Small intestine (tissue), 7 donors: Measurements from ENCODE around the gene ENPEP. TPM values are rescaled to one million over a fixed set of nuclear protein-coding genes. Genes with fewer than 3 reads are reported as not detected.
"Not testable (repeated sequence)": the region's sequence is repeated elsewhere in the genome, so short reads cannot be mapped to it uniquely, and the experiment has no call there.

ENCODE experiments used
- DNase-seq, 2 donors: peaks; one replicate each; pipeline versions ENCODE4 v3.0.0 to v3.0.0-alpha.2; 2013
- FAIRE-seq: peaks from 2 replicates; lab custom pipeline; 2012; peaks lifted over from hg19 to GRCh38; lab: Jason Lieb, UNC
- H3K27ac ChIP-seq, 3 donors: one replicate each; pipeline ENCODE4 v1.5.1; 2013; ENCODE audit warnings: low read length in 2 of 3, mild to moderate bottlenecking in 2 of 3, control low read depth in 1 of 3, inconsistent platforms in 1 of 3, low read depth in 1 of 3, moderate library complexity in 1 of 3
- H3K27me3 ChIP-seq, 3 donors: one replicate each; pipeline ENCODE4 v1.6.1; 2013; ENCODE audit warnings: low read length in 3 of 3, inconsistent platforms in 1 of 3; ENCODE audit not compliant: control insufficient read depth in 3 of 3, insufficient read depth in 3 of 3
- H3K36me3 ChIP-seq, 3 donors: one replicate each; pipeline ENCODE4 v1.6.1; 2013; ENCODE audit warnings: low read length in 3 of 3, inconsistent platforms in 1 of 3, low read depth in 1 of 3, mild to moderate bottlenecking in 1 of 3, moderate library complexity in 1 of 3; ENCODE audit not compliant: control insufficient read depth in 3 of 3, insufficient read depth in 2 of 3
- H3K4me1 ChIP-seq, 3 donors: one replicate each; pipeline ENCODE4 v1.6.1; 2013; ENCODE audit warnings: low read length in 2 of 3, inconsistent platforms in 1 of 3, low read depth in 1 of 3, mild to moderate bottlenecking in 1 of 3, moderate library complexity in 1 of 3; ENCODE audit not compliant: control insufficient read depth in 3 of 3, insufficient read depth in 2 of 3
- H3K4me3 ChIP-seq, 3 donors: one replicate each; pipeline ENCODE4 v1.5.1; 2013; ENCODE audit warnings: low read length in 3 of 3, control low read depth in 1 of 3, inconsistent platforms in 1 of 3, low read depth in 1 of 3, mild to moderate bottlenecking in 1 of 3, moderate library complexity in 1 of 3
- H3K9me3 ChIP-seq, 2 donors: one replicate each; pipeline ENCODE4 v1.6.1; 2013; ENCODE audit warnings: low read depth in 1 of 2, low read length in 1 of 2; ENCODE audit not compliant: control insufficient read depth in 2 of 2, insufficient read depth in 1 of 2
- WGBS, 3 donors: extraction: QIAGEN DNeasy Blood & Tissue Kit; methylation state at CpG; one replicate each; pipeline ENCODE4 v1.1.7; 2013; 5-methylcytosine and 5-hydroxymethylcytosine counted together
- polyA plus RNA-seq, 4 donors: library from polyadenylated mRNA; stranded (reverse) in 3 of 4; unstranded in 1 of 4; fragments of 200-250 nt in 3 of 4; fragments of 120-200 nt in 1 of 4; gene quantifications; one replicate each; pipeline versions ENCODE4 v1.2.1 to v1.2.3, GENCODE V29; 2013
- donor health status: healthy with polysubstance abuse.
- donor health status: control.
- donor health status: control.
- donor health status: Bipolar disorder and iron deficiency.
- donor health status: healthy.

ENPEP gene
- polyA plus RNA-seq, 4 donors = 26.9 to 79.4 (median 45.5) TPM

DNA sequence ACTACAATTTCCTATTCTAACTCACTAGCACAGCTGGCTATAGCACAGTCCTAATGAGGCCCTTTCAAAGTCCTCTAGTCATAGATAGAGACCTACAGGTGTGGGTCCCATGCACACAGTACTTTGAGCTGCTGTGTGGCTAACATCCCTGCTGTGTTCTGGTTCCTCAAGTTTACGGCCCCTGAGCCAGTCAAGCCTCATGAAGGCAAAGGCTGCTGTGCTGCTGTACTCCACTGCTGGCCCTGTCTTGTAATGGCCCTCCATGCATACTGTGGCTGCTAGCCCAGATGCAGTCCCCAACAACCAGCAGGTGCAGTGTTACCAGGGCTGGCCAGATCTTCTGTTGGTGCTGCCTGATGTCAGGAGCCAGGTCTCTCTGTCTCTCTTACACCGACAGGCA is 23.4 kb upstream of the ENPEP start:
- no peaks in the 10 kb centered on the region for H3K27me3 ChIP-seq
- H3K4me3 ChIP-seq = no peak overlapping the region
- H3K36me3 ChIP-seq = no peaks in the 10 kb centered on the region
- peak; percentile 45 to 70 for DNase-seq
- 36 to 73% (median 48%) methylated on average over 2 of the region's 2 CpGs for WGBS, 3 donors
- H3K27ac ChIP-seq = no peak overlapping the region
- no peaks in the 10 kb centered on the region for H3K9me3 ChIP-seq
- peaks cover 0 to 16% (median 5%) of the 10 kb centered on the region in 3 donors for H3K4me1 ChIP-seq
- no peak for FAIRE-seq

- WGBS, 3 donors = 48 to 53% (median 51%) methylated on average over 2 of the region's 2 CpGs
- no peak overlapping the region for H3K27ac ChIP-seq
- no peak overlapping the region for H3K4me3 ChIP-seq
- peaks cover 2 to 21% (median 4%) of the 10 kb centered on the region in 3 donors for H3K4me1 ChIP-seq
- DNase-seq (no peak), FAIRE-seq (no peak)
- H3K27me3 ChIP-seq = no peaks in the 10 kb centered on the region
- H3K36me3 ChIP-seq = no peaks in the 10 kb centered on the region
- no peaks in the 10 kb centered on the region for H3K9me3 ChIP-seq
Measured at GRCh38 chr4:110454441-110454840, 21.5 kb upstream of the ENPEP start.

- Histone ChIP-seq H3K4me1 (peaks cover 2 to 8% (median 4%) of the 10 kb centered on the region in 3 donors), H3K9me3 (no peaks in the 10 kb centered on the region), H3K27ac (no peak overlapping the region), H3K27me3 (no peaks in the 10 kb centered on the region), H3K4me3 (no peak overlapping the region), H3K36me3 (no peaks in the 10 kb centered on the region)
- peak in 1 of 2 donors; percentile 54 for DNase-seq
- FAIRE-seq = no peak
- 14 to 54% (median 28%) methylated on average over 4 of the region's 4 CpGs for WGBS, 3 donors
Measured at GRCh38 chr4:110458494-110459266, 17.3 kb upstream of the ENPEP start.

GRCh38 chr4:110460074-110460746 is 15.7 kb upstream of the ENPEP start:
- 48 to 60% (median 60%) methylated on average over 5 of the region's 5 CpGs for WGBS, 3 donors
- Histone ChIP-seq H3K4me3 (no peak overlapping the region), H3K27ac (no peak overlapping the region), H3K4me1 (peaks cover 2 to 8% (median 4%) of the 10 kb centered on the region in 3 donors), H3K36me3 (no peaks in the 10 kb centered on the region), H3K9me3 (no peaks in the 10 kb centered on the region), H3K27me3 (no peaks in the 10 kb centered on the region)
- DNase-seq (peak in 1 of 2 donors; percentile 59), FAIRE-seq (no peak)

GRCh38 chr4:110467400-110467799 is 8.6 kb upstream of the ENPEP start:
- H3K27me3 ChIP-seq = no peaks in the 10 kb centered on the region
- H3K4me1 ChIP-seq = no peaks in the 10 kb centered on the region
- no peaks in the 10 kb centered on the region for H3K36me3 ChIP-seq
- H3K27ac ChIP-seq = no peak overlapping the region
- 82 to 92% (median 83%) methylated on average over 5 of the region's 5 CpGs for WGBS, 3 donors
- H3K9me3 ChIP-seq = peaks cover 0 to 3% of the 10 kb centered on the region in 2 donors
- no peak overlapping the region for H3K4me3 ChIP-seq
- FAIRE-seq = no peak
- DNase-seq = no peak

GRCh38 chr4:110472583-110473329 is 3.2 kb upstream of the ENPEP start:
- H3K36me3 ChIP-seq = no peaks in the 10 kb centered on the region
- 71 to 74% (median 72%) methylated on average over 8 of the region's 8 CpGs for WGBS, 3 donors
- no peak overlapping the region for H3K27ac ChIP-seq
- H3K4me3 ChIP-seq = no peak overlapping the region
- H3K4me1 ChIP-seq = peaks cover 0 to 4% (median 3%) of the 10 kb centered on the region in 3 donors
- H3K9me3 ChIP-seq = peaks cover 0 to 3% of the 10 kb centered on the region in 2 donors
- DNase-seq (no peak), FAIRE-seq (no peak)
- H3K27me3 ChIP-seq = no peaks in the 10 kb centered on the region

- no peak for DNase-seq
- Histone ChIP-seq H3K27ac (no peak overlapping the region), H3K4me1 (peaks cover 0 to 4% (median 3%) of the 10 kb centered on the region in 3 donors), H3K9me3 (peaks cover 0 to under 1% of the 10 kb centered on the region in 2 donors), H3K27me3 (no peaks in the 10 kb centered on the region), H3K36me3 (no peaks in the 10 kb centered on the region), H3K4me3 (no peak overlapping the region)
- FAIRE-seq = no peak
- WGBS, 3 donors = 46 to 54% (median 48%) methylated on average over 5 of the region's 5 CpGs
Measured at GRCh38 chr4:110474481-110474880, 1.5 kb upstream of the ENPEP start.

DNA sequence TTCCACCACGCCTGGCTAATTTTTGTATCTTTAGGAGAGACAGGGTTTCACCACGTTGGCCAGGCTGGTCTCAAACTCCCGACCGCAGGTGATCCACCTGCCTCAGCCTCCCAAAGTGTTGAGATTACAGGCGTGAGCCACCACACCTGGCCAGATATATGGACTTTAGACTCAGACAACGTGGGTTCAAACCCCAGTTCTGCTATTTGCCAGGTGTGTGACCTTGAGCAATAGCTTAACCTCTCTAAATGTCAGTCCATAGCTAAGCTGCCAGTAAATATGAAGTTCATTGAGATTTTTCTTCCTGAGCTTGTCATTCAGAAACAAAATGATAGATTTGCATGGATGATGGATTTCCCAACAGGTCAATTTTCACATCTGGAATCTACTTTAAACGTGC is 875 bp upstream of the ENPEP start:
- H3K36me3 ChIP-seq = not testable (repeated sequence)
- H3K27ac ChIP-seq = peak overlapping the region in 2 of 3 donors; percentile 1 to 84

More for the DNA sequence above, 875 bp upstream of the ENPEP start:
- not testable (repeated sequence) for H3K27me3 ChIP-seq, H3K4me1 ChIP-seq, FAIRE-seq, H3K9me3 ChIP-seq, H3K4me3 ChIP-seq
- 34 to 68% (median 48%) methylated on average over 7 of the region's 7 CpGs for WGBS, 3 donors
- peak in 1 of 2 donors; percentile 39 for DNase-seq
